Measurements from ENCODE around the gene ANKRD36.
"Not testable (repeated sequence)": the region's sequence is repeated elsewhere in the genome, so short reads cannot be mapped to it uniquely, and the experiment has no call there.

ANKRD36 gene

GRCh38 chr2:97129090-97129489 is 16.1 kb downstream of the ANKRD36 start:
- DNase-seq: not testable (repeated sequence)

- DNase-seq: not testable (repeated sequence)
Measured at GRCh38 chr2:97144016-97144415, 31.1 kb downstream of the ANKRD36 start.

- not testable (repeated sequence) for DNase-seq
Measured at GRCh38 chr2:97166548-97166947, 53.6 kb downstream of the ANKRD36 start.

GRCh38 chr2:97167938-97168337 is 55.0 kb downstream of the ANKRD36 start:
- DNase-seq: not testable (repeated sequence)

GRCh38 chr2:97168583-97168982 is 55.6 kb downstream of the ANKRD36 start:
- not testable (repeated sequence) for DNase-seq

GRCh38 chr2:97180391-97180790 is 67.4 kb downstream of the ANKRD36 start:
- DNase-seq: not testable (repeated sequence)

- DNase-seq: not testable (repeated sequence)
Measured at GRCh38 chr2:97195349-97195748, 82.4 kb downstream of the ANKRD36 start.

- DNase-seq: not testable (repeated sequence)
Measured at GRCh38 chr2:97197251-97197650, 84.3 kb downstream of the ANKRD36 start.

- not testable (repeated sequence) for DNase-seq
Measured at GRCh38 chr2:97200887-97201286, 87.9 kb downstream of the ANKRD36 start.

GRCh38 chr2:97202643-97203250 is 89.8 kb downstream of the ANKRD36 start:
- not testable (repeated sequence) for DNase-seq

GRCh38 chr2:97210325-97210724 is 97.4 kb downstream of the ANKRD36 start:
- DNase-seq: no peak

GRCh38 chr2:97215025-97215424 is 102.1 kb downstream of the ANKRD36 start:
- not testable (repeated sequence) for DNase-seq

- DNase-seq: not testable (repeated sequence)
Measured at GRCh38 chr2:97230848-97231585, 118.1 kb downstream of the ANKRD36 start.

GRCh38 chr2:97232981-97233380 is 120.0 kb downstream of the ANKRD36 start:
- not testable (repeated sequence) for DNase-seq

GRCh38 chr2:97233660-97234295 is 120.8 kb downstream of the ANKRD36 start:
- not testable (repeated sequence) for DNase-seq

- DNase-seq: not testable (repeated sequence)
Measured at GRCh38 chr2:97261192-97261591, 148.2 kb downstream of the ANKRD36 start.

- DNase-seq: not testable (repeated sequence)
Measured at GRCh38 chr2:97266449-97266848, 153.5 kb downstream of the ANKRD36 start.

- no peak for DNase-seq
Measured at GRCh38 chr2:97267411-97268074, 154.6 kb downstream of the ANKRD36 start.

- not testable (repeated sequence) for DNase-seq
Measured at GRCh38 chr2:97268075-97268591, 155.2 kb downstream of the ANKRD36 start.

- DNase-seq: not testable (repeated sequence)
Measured at GRCh38 chr2:97276232-97276798, 163.4 kb downstream of the ANKRD36 start.

GRCh38 chr2:97285187-97285586 is 172.2 kb downstream of the ANKRD36 start:
- not testable (repeated sequence) for DNase-seq

- not testable (repeated sequence) for DNase-seq
Measured at GRCh38 chr2:97293687-97294086, 180.7 kb downstream of the ANKRD36 start.
